Activated CD4-positive, alpha-beta T cell treated with anti-CD3 and anti-CD28 coated beads for 36 hours (primary cell): ENCODE results near the gene SSBP4. TPM values are rescaled to one million over a fixed set of nuclear protein-coding genes. Genes with fewer than 3 reads are reported as not detected.

Experiments used
- ATAC-seq: fragments of 200-7000 bp; cut with Tn5 transposase; one replicate; pipeline ENCODE4 v1.10.0; 2021; ENCODE audit warnings: mild to moderate bottlenecking, moderate library complexity
- CTCF ChIA-PET: fragments of 350-600 bp; sonication (Branson Sonifier 250); formaldehyde crosslinking; loops from one replicate; lab custom pipeline; 2021; ENCODE audit warnings: antibody characterized with exemption; lab: Charles Lee
- POLR2A ChIA-PET: fragments of 350-600 bp; sonication (Branson Sonifier 250); formaldehyde crosslinking; loops from one replicate; lab custom pipeline; 2021; ENCODE audit warnings: antibody characterized with exemption, inconsistent platforms; lab: Charles Lee
- DNase-seq: peaks from one replicate; pipeline ENCODE4 v3.0.0-alpha.2; 2020
- H3K27ac Mint-ChIP-seq: one replicate; pipeline ENCODE4 v1.8.0; 2021; ENCODE audit warnings: mixed read lengths
- H3K27me3 Mint-ChIP-seq: one replicate; pipeline ENCODE4 v1.8.0; 2021; ENCODE audit warnings: mixed read lengths
- H3K36me3 Mint-ChIP-seq: one replicate; pipeline ENCODE4 v1.8.0; 2021; ENCODE audit warnings: low read depth, mixed read lengths
- H3K4me1 Mint-ChIP-seq: one replicate; pipeline ENCODE4 v1.8.0; 2021; ENCODE audit warnings: mixed read lengths
- H3K4me3 Mint-ChIP-seq: one replicate; pipeline ENCODE4 v1.8.0; 2021; ENCODE audit warnings: mild to moderate bottlenecking, moderate library complexity, mixed read lengths
- H3K9me3 Mint-ChIP-seq: one replicate; pipeline ENCODE4 v1.8.0; 2021; ENCODE audit warnings: low read depth, mixed read lengths
- intact Hi-C, 2 experiments: fragments of 100-400 bp; cut with DNase I in 1 of 2; cut with micrococcal nuclease in 1 of 2; formaldehyde crosslinking; loops; one replicate each; pipeline versions ENCODE4 v1.14.2 to v1.15.1; 2022 to 2024; cut with DNase I, micrococcal nuclease
- total RNA-seq, 2 experiments: library from RNA; stranded (reverse); gene quantifications; one replicate each; pipeline ENCODE4 v1.2.3, GENCODE V29; 2021

SSBP4 gene
- total RNA-seq, 2 experiments from 2014 or later, result 71.7 to 79.3 TPM

DNA sequence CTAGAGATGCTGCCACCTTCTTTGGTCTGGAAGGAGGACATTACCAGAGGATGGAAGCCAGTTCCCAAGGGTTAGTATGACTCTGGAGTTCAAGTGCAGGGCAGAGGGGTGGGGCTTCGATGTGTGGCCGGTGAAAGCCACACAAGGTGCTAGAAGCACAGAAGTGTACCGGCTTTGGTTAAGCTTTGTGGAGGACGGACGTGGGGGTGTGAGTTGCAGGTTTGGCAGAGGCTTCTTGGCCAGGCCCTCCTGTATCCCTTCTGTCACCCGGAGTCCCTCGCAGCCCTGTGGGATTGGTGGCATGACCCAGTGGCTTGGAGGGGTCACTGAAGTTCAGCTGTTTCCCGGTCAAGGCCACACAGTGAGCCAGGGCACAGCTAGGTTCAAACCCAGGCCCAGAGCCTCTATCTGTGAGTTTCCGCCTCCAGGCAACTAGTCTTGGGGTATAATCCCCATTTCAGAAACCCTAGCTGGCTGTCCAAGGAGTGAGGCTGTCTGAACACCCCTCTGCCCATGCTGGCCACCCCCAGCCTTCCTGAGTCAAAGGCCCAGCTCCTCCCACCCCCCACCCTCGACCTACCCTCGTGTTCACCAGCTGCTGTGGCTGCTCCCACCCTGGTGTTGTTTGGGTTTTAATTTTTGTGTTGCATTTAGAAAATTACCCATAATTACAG, 4.6 kb upstream of the SSBP4 start:
- ChIA-PET POLR2A (no interaction called here), CTCF (interaction anchor here (0.5 to 6.4 kb wide), 8 partner anchors 13 to 249 kb away, joined by 3 to 48 read pairs (median 4); no protein-coding TSS in a partner anchor)
- intact Hi-C loops, result loop anchor here (5.0 kb wide), 3 partner anchors 87 to 137 kb away; no protein-coding TSS in a partner anchor
- no peak overlapping the region for H3K27ac Mint-ChIP-seq
- DNase-seq (peak; percentile 34), ATAC-seq (no peak)
- H3K4me1 Mint-ChIP-seq, result peaks cover 44% of the 10 kb centered on the region
- peaks cover 30% of the 10 kb centered on the region for H3K27me3 Mint-ChIP-seq
- no peaks in the 10 kb centered on the region for H3K36me3 Mint-ChIP-seq
- H3K9me3 Mint-ChIP-seq, result no peaks in the 10 kb centered on the region
- no peak overlapping the region for H3K4me3 Mint-ChIP-seq

DNA sequence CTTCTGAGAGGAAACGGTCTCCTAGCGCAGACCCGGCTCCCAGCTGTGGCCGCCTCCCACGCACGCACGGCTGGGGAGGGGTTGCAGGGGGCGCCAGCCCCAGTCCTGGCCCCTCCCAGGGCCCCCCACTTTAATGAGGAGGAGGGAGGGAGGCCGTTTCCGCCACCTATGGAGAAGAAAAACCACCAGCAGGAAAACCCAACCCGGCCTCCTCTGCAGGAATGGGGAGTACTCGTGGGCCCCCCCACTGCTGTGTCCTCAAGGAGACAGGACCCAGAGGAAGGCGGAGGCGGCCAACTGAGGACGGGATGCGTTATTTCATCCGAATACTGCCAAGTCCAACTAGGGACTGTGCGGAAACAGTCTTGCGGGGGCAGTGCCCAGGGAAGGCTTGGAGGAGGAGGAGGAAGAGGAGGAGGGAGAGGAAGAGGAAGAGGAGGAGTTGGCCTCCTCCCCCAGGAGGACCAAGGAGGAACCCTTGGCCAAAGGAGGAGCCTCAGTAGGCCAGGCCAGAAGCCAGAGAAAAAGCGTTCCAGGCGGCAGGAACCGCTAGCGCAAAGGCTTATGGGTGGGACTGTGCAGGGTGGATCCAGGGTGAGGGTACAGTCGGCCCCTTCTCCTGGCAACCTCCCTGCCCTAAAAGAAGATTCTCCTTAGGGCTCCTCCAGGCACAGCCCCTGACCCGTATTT, 3.9 kb upstream of the SSBP4 start:
- H3K36me3 Mint-ChIP-seq, result peaks cover 2% of the 10 kb centered on the region
- intact Hi-C loops, result loop anchor here in 1 of 2 experiments (5.0 kb wide), 1 partner anchor 123 kb away; no protein-coding TSS in a partner anchor
- peaks cover 46% of the 10 kb centered on the region for H3K4me1 Mint-ChIP-seq
- DNase-seq, result peak; percentile 22
- ChIA-PET CTCF (interaction anchor here (0.5 to 6.4 kb wide), 7 partner anchors 14 to 250 kb away, joined by 3 to 48 read pairs (median 3); no protein-coding TSS in a partner anchor), POLR2A (interaction anchor here (0.6 kb wide), 1 partner anchor 413 kb away, joined by 3 read pairs; no protein-coding TSS in a partner anchor)
- no peak for ATAC-seq
- peaks cover 30% of the 10 kb centered on the region for H3K27me3 Mint-ChIP-seq
- no peaks in the 10 kb centered on the region for H3K9me3 Mint-ChIP-seq
- H3K27ac Mint-ChIP-seq, result no peak overlapping the region
- peak overlapping the region; percentile 49 for H3K4me3 Mint-ChIP-seq

DNA sequence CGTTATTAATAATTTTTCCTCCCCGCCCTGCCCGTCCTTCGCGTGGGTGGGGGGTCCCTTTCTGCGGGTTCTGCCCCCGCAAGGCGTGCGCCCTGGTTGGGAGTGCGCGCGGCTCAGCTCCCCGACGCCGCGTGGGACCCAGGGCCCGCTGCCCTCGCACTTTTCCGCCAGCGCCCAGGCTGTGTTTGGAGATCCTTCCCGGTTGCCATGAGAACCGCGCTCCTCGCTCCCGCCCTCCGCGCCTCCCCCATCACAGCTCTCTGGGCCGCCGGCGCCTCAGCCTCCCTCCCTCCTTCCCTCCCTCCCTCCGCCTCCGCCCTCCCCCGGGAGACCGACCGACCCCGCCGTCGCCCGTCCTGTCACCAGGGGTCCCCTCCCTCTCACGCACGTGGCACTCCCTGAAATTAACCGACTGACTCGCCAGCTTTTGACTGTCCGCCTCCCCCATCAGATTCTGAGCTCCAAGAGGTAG, 2.4 kb upstream of the SSBP4 start:
- CTCF ChIA-PET, result interaction anchor here (0.6 to 6.4 kb wide), 5 partner anchors 9 to 193 kb away, joined by 3 to 48 read pairs (median 3); no protein-coding TSS in a partner anchor
- intact Hi-C loops, result loop anchor here in 1 of 2 experiments (5.0 kb wide), 1 partner anchor 125 kb away; no protein-coding TSS in a partner anchor
- H3K4me1 Mint-ChIP-seq, result peaks cover 59% of the 10 kb centered on the region

DNA sequence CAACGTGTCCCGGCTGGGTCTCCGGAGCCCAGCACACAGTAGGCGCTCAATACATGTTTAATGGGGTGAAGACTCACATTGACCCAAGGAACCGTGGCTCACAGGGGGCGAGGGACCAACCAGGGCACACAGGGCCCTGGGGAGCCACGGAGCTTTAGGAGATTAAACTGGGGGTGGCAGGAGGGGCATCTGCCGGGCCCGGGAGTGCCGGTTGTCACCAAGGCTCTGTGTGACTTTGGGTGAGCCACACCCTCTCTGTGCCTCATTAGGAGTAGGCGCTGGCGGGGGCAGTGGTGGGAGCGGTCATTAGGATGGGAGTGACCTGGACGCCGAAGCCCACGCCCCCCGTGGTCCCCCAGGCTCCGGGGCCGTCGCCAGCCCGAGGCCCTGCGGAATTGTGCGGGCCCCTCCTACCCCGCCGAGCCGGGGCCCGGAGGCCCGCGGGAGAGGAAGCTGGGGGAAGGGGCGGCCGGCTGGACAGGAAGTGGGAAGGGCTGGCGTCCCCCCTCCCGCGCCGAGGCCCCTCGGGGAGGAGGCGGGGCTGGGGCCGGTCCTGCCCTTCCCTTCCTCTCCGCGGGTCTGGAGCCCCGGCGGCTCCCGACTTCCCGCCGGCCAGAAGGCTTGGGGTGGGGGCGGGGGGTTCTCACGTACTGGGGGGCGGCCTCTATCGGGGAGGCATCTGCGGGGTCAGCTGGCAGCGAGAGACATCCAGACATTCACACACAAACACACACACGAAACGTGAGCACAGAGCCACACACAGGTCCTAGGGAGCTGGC, 1.8 kb upstream of the SSBP4 start:
- no peak for ATAC-seq
- peaks cover 27% of the 10 kb centered on the region for H3K27me3 Mint-ChIP-seq
- H3K4me3 Mint-ChIP-seq, result peak overlapping the region; percentile 90
- ChIA-PET CTCF (interaction anchor here (0.6 to 6.4 kb wide), 5 partner anchors 9 to 194 kb away, joined by 3 to 48 read pairs (median 3); no protein-coding TSS in a partner anchor), POLR2A (interaction anchor here (0.6 to 2.5 kb wide), 2 partner anchors 11 to 140 kb away, joined by 3 to 8 read pairs; no protein-coding TSS in a partner anchor)
- intact Hi-C loops, result loop anchor here (2.0 to 5.0 kb wide), 3 partner anchors 19 to 213 kb away; partner anchors contain the start of gene RAB3A (in 1 of the 2)
- H3K36me3 Mint-ChIP-seq, result peaks cover 2% of the 10 kb centered on the region
- H3K4me1 Mint-ChIP-seq, result peaks cover 65% of the 10 kb centered on the region
- H3K9me3 Mint-ChIP-seq, result no peaks in the 10 kb centered on the region
- peak overlapping the region; percentile 73 for H3K27ac Mint-ChIP-seq
- peak; percentile 56 for DNase-seq

More for the DNA sequence above, 2.4 kb upstream of the SSBP4 start:
- POLR2A ChIA-PET, result interaction anchor here (1.0 to 2.5 kb wide), 2 partner anchors 11 to 106 kb away, joined by 4 to 8 read pairs; no protein-coding TSS in a partner anchor
- H3K4me3 Mint-ChIP-seq, result peak overlapping the region; percentile 62
- H3K27me3 Mint-ChIP-seq, result peaks cover 28% of the 10 kb centered on the region
- H3K27ac Mint-ChIP-seq, result peak overlapping the region; percentile 47
- peaks cover 2% of the 10 kb centered on the region for H3K36me3 Mint-ChIP-seq
- peak; percentile 79 for DNase-seq
- peak; percentile 11 for ATAC-seq
- no peaks in the 10 kb centered on the region for H3K9me3 Mint-ChIP-seq

- Mint-ChIP-seq H3K27ac (peak overlapping the region; percentile 73), H3K9me3 (no peaks in the 10 kb centered on the region), H3K4me3 (peak overlapping the region; percentile 90), H3K4me1 (peaks cover 71% of the 10 kb centered on the region), H3K27me3 (peaks cover 23% of the 10 kb centered on the region), H3K36me3 (peaks cover 2% of the 10 kb centered on the region)
- no peak for ATAC-seq
- ChIA-PET CTCF (interaction anchor here (0.9 to 6.4 kb wide), 2 partner anchors 29 to 149 kb away, joined by 3 to 48 read pairs; no protein-coding TSS in a partner anchor), POLR2A (interaction anchor here (0.6 to 2.5 kb wide), 3 partner anchors 10 to 139 kb away, joined by 3 to 10 read pairs (median 8); no protein-coding TSS in a partner anchor)
- peak; percentile 68 for DNase-seq
- intact Hi-C loops, result loop anchor here (2.0 to 5.0 kb wide), 3 partner anchors 19 to 213 kb away; partner anchors contain the start of gene RAB3A (in 1 of the 2)
Observed at GRCh38 chr19:18418029-18418482, 1.1 kb upstream of the SSBP4 start.

DNA sequence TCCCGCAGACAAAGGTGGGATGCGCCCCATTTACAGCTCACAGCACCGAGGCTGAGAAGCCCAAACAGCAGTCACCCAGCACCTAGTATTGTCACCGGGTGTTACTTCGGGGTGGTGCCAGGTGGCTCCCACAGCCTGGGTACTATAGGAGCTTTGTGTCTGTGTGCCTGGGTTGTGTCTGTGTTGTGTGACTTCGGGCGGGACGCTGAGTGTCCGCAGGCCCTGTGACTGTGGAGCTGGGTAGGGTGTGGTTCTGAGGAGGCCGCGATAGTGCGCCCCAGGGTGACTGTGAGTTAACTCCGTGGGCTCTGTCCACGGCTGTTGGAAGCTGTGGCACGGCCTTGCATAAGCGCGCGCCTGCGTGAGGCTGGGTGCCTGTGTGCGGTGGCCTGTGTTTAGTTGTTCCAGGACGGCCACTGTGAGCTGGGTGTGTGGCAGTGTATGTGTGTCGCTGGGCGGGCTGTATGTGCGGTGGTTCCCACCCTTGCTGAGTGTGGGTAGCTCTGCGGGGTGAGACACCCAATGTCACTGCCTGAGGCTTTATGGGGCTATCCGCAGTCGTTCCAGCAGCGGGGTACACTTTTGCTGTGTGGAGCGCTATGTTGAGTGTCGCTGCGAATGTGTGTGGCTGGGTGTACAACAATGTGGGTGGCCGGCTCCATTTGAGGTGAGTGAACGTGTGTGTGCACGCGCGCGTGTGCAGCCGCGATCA, 559 bp upstream of the SSBP4 start:
- Mint-ChIP-seq H3K4me1 (peaks cover 77% of the 10 kb centered on the region), H3K27ac (peak overlapping the region; percentile 61), H3K4me3 (peak overlapping the region; percentile 90), H3K36me3 (peaks cover 2% of the 10 kb centered on the region), H3K27me3 (peaks cover 23% of the 10 kb centered on the region), H3K9me3 (no peaks in the 10 kb centered on the region)
- intact Hi-C loops, result loop anchor here (1.0 to 5.0 kb wide), 6 partner anchors 18 to 265 kb away; partner anchors contain the start of genes PIK3R2 (in 1 of the 2) and RAB3A (in 1 of the 2)
- DNase-seq (peak; percentile 59), ATAC-seq (peak; percentile 21)
- ChIA-PET POLR2A (interaction anchor here (0.6 to 2.5 kb wide), 5 partner anchors 9 to 140 kb away, joined by 3 to 10 read pairs (median 4); partner anchors contain the start of gene JUND), CTCF (interaction anchor here (0.7 to 6.4 kb wide), 9 partner anchors 10 to 227 kb away, joined by 3 to 48 read pairs (median 3); partner anchors contain the start of gene MPV17L2)

DNA sequence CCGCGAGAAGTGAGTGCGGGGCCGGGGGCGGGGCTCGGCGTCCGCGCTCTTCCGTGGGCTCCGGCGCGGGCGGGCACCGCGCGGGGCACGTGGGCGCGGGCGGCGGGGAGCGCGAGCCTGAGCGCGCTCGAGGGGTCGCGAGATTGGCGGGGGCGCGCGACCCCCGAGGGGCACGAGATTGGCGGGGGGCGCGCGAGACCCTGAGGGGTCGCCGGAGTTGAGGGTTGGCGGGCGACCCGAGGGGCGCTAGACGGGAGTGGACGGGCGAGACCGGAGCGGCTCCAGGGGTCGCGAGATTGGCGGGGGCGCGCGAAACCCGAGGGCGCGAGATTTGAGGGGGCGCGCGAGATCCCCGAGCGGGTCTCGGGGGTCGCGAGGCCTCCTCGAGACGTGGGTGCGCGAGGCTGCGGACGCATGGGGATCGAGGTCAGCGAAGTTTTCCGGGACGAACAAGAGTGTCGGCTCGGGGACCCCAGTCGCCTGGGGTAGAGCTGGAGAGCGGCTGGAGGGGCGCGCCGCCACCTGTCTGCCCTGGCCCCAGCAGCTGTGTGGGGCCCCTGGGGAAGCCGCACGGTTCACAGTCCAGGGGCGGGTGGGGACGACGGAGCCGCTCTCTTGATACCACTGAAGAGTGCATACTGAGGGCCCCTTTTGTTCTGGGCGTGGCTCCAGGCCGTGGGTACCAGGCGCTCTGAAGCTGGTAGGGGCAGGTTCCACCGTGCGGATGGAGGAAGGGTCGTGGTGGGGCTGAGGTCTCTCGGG, 682 bp downstream of the SSBP4 start:
- Mint-ChIP-seq H3K27me3 (peaks cover 23% of the 10 kb centered on the region), H3K4me1 (peaks cover 80% of the 10 kb centered on the region), H3K9me3 (no peaks in the 10 kb centered on the region), H3K4me3 (peak overlapping the region; percentile 90), H3K27ac (peak overlapping the region; percentile 80), H3K36me3 (peaks cover 2% of the 10 kb centered on the region)
- CTCF ChIA-PET, result interaction anchor here (0.7 to 6.4 kb wide), 10 partner anchors 9 to 228 kb away, joined by 3 to 48 read pairs (median 4); partner anchors contain the start of gene MPV17L2
- DNase-seq (peak; percentile 73), ATAC-seq (peak; percentile 34)
- intact Hi-C loops, result loop anchor here (1.0 to 5.0 kb wide), 7 partner anchors 17 to 267 kb away; partner anchors contain the start of genes GDF15 (in 1 of the 2), PIK3R2 (in 1 of the 2) and RAB3A (in 1 of the 2)
- POLR2A ChIA-PET, result interaction anchor here (0.6 to 1.9 kb wide), 6 partner anchors 26 to 176 kb away, joined by 3 to 10 read pairs (median 4); partner anchors contain the start of gene JUND

DNA sequence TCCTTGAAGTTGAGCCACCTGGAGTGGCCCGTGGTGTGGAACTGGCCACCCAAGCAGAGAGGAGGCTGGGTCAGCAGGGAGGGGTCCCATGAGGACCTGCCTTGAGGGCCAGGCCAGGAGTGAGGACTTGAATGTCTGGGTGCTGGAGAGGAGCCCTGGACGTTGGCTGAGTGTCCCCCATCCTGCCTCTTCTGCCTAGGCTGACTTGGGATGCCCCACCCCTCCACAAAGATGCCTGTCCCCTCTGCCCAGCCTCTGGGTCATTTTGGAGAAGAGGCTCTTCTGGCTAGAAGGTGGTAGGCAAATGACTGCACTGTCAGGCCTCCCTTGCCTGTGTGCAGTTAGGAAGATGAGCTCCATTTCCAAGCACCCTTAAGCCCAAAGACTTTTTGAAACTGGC, 1.7 kb downstream of the SSBP4 start:
- Mint-ChIP-seq H3K4me1 (peaks cover 77% of the 10 kb centered on the region), H3K9me3 (no peaks in the 10 kb centered on the region), H3K4me3 (peak overlapping the region; percentile 90), H3K27me3 (peaks cover 19% of the 10 kb centered on the region), H3K36me3 (peaks cover 2% of the 10 kb centered on the region), H3K27ac (peak overlapping the region; percentile 15)
- ATAC-seq, result no peak
- peak; percentile 16 for DNase-seq
- POLR2A ChIA-PET, result interaction anchor here (1.1 kb wide), 1 partner anchor 25 kb away, joined by 3 read pairs; no protein-coding TSS in a partner anchor
- intact Hi-C loops, result loop anchor here in 1 of 2 experiments (5.0 kb wide), 1 partner anchor 34 kb away; the partner anchor contains the start of gene GDF15
- CTCF ChIA-PET, result interaction anchor here (1.0 to 1.5 kb wide), 3 partner anchors 33 to 426 kb away, joined by 3 to 5 read pairs (median 3); no protein-coding TSS in a partner anchor
